Rectal smooth muscle tissue (tissue), 1 donor: ENCODE results near the gene MRGPRD.

Experiments used
- H3K27ac ChIP-seq: one replicate; pipeline ENCODE4 v1.7.0; 2013; ENCODE audit warnings: low read depth, low read length, inconsistent platforms
- H3K27me3 ChIP-seq: one replicate; pipeline ENCODE4 v1.7.0; 2013; ENCODE audit warnings: low read length; ENCODE audit not compliant: control insufficient read depth, insufficient read depth
- H3K36me3 ChIP-seq: one replicate; pipeline ENCODE4 v1.7.0; 2013; ENCODE audit warnings: low read length; ENCODE audit not compliant: control insufficient read depth, insufficient read depth
- H3K4me1 ChIP-seq: one replicate; pipeline ENCODE4 v1.7.0; 2013; ENCODE audit warnings: low read length; ENCODE audit not compliant: control insufficient read depth, insufficient read depth
- H3K4me3 ChIP-seq: one replicate; pipeline ENCODE4 v1.7.0; 2013; ENCODE audit warnings: low read length
- H3K9ac ChIP-seq: one replicate; pipeline ENCODE4 v1.7.0; 2013; ENCODE audit warnings: low read length

Gene MRGPRD

DNA sequence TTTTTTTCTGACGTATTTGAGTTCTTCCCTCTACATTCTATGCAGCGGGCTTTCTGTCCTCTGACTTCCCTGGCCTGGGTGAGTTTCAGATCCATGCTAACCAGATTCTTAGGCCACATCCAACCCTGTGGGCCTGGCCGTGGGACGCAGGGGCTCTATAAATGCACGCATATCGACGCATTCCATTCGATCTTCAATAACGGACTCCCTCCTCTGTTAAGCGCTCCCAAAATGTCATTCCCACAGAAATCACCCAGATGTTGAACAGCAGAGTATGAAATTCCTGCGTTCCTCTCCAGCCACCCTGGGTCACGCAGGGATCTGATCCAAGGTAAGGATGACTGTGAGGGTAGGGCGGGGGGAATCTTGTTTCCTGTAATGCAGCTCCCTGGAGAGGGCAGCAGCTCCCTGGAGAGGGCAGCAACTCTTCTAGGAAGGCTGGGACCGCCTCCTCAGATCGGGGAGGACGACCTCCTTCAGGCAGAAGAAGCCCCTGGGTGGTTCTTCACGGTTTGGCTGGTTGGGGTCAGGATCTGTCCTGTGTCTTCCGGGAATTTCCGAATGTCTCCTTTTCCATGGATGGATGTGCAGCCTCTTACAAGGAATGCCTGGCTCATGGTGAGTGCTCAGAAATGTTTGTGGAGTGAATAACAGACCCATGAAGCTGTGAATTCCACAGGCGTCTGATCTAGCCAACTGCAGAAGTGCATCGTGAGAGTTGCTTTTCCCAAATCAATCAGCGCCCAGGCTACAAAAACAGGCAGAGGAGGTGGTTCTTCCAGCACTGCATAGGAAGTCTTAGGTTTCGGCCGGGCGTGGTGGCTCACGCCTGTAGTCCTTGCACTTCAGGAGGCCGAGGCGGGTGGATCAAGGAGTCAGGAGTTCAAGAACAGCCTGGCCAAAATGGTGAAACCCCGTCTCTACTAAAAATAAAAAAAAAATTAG lies 12.2 kb downstream of the MRGPRD start:
- no peak overlapping the region for H3K9ac ChIP-seq
- H3K4me1 ChIP-seq = peaks cover 5% of the 10 kb centered on the region
- H3K36me3 ChIP-seq = no peaks in the 10 kb centered on the region
- H3K27ac ChIP-seq = peak overlapping the region; percentile 18
- H3K4me3 ChIP-seq = no peak overlapping the region
- H3K27me3 ChIP-seq = no peaks in the 10 kb centered on the region

DNA sequence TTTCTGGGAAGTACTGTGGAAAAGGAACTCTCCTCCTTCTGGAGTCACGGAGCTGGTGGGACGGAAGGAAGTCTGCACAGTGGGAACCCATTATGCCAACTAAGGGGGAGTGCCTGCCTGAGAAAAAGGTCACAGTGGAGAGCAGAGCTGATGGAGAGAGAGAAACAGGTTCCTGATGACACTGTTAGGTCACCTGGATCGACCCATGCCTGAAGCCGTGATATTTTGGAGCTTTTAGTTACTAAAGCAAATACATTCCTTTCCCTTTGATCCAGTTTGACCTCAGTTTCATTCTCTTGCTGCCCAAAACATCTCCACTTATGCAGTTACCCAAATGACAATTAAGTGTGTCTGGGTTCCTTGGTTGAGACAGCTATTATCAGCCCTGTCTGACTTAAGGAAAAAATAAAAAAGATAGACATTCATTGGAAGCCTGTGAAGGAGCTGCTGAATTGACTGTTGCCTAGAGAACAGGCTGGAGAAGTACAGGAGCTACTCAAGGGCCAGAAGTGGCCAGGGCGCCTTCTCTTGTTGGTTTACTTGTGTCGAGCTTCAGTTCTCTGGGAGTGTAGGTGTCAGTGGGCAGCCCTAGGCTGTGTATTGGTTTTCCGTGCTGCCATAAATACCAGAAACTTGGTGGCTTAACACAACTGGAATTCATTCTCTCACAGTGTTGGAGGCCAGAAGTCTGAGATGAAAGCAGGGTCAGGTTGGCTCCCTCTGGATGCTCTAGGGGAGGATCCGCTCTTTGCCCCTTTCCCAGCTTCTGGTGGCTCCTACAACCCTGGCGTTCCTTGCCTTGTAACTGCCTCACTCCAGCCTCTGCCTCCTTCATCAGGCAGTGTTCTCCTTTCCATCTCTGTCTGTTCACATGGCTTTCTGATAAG lies 13.6 kb downstream of the MRGPRD start:
- no peaks in the 10 kb centered on the region for H3K4me1 ChIP-seq
- H3K9ac ChIP-seq = no peak overlapping the region
- no peaks in the 10 kb centered on the region for H3K27me3 ChIP-seq
- H3K27ac ChIP-seq = no peak overlapping the region
- no peaks in the 10 kb centered on the region for H3K36me3 ChIP-seq
- no peak overlapping the region for H3K4me3 ChIP-seq

- no peaks in the 10 kb centered on the region for H3K36me3 ChIP-seq
- H3K27me3 ChIP-seq = no peaks in the 10 kb centered on the region
- no peak overlapping the region for H3K27ac ChIP-seq
- no peak overlapping the region for H3K4me3 ChIP-seq
- H3K4me1 ChIP-seq = no peaks in the 10 kb centered on the region
- H3K9ac ChIP-seq = no peak overlapping the region
Measured at GRCh38 chr11:68965901-68966853, 14.6 kb downstream of the MRGPRD start.

- H3K27ac ChIP-seq = no peak overlapping the region
- H3K9ac ChIP-seq = no peak overlapping the region
- no peaks in the 10 kb centered on the region for H3K27me3 ChIP-seq
- no peaks in the 10 kb centered on the region for H3K36me3 ChIP-seq
- no peak overlapping the region for H3K4me3 ChIP-seq
- H3K4me1 ChIP-seq = no peaks in the 10 kb centered on the region
Measured at GRCh38 chr11:68963779-68964178, 17.0 kb downstream of the MRGPRD start.

DNA sequence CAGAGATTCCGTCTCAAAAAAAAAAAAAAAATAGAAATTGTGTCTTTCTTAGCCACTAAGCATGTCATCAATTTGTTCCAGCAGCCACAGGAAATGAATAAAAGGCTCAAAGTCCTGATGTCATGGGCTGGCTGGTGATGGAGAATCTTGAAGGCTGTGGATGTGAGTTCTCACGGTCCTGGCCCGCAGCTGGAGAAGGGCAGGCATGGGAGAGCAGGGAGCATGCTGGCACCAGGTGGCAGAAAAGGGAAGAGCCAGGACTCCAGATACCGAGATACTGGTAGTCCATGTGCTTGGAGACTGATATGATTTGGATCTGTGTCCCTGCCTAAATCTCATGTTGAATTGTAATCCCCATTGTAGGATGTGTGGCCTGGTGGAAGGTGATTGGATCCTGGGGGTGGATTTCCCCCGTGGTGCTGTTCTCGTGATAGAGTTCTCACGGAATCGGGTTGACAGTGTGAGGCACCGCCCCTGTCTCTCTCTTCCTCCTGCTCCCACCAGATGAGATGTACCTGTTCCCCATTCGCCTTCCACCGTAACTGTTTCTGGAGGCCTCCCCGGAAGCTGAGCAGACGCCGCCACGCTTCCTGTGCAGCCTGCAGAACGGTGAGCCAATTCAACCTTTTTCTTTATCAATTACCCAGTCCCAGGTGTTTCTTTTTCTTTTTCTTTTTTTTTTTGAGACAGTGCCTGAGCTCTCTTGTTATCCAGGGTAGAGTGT lies 18.1 kb downstream of the MRGPRD start:
- no peak overlapping the region for H3K9ac ChIP-seq
- no peaks in the 10 kb centered on the region for H3K4me1 ChIP-seq
- H3K4me3 ChIP-seq = no peak overlapping the region
- H3K36me3 ChIP-seq = no peaks in the 10 kb centered on the region
- H3K27me3 ChIP-seq = no peaks in the 10 kb centered on the region
- H3K27ac ChIP-seq = no peak overlapping the region

GRCh38 chr11:68961245-68961644 lies 19.5 kb downstream of the MRGPRD start:
- Histone ChIP-seq H3K9ac (no peak overlapping the region), H3K4me3 (no peak overlapping the region), H3K27me3 (no peaks in the 10 kb centered on the region), H3K4me1 (peaks cover 4% of the 10 kb centered on the region), H3K36me3 (no peaks in the 10 kb centered on the region), H3K27ac (no peak overlapping the region)

DNA sequence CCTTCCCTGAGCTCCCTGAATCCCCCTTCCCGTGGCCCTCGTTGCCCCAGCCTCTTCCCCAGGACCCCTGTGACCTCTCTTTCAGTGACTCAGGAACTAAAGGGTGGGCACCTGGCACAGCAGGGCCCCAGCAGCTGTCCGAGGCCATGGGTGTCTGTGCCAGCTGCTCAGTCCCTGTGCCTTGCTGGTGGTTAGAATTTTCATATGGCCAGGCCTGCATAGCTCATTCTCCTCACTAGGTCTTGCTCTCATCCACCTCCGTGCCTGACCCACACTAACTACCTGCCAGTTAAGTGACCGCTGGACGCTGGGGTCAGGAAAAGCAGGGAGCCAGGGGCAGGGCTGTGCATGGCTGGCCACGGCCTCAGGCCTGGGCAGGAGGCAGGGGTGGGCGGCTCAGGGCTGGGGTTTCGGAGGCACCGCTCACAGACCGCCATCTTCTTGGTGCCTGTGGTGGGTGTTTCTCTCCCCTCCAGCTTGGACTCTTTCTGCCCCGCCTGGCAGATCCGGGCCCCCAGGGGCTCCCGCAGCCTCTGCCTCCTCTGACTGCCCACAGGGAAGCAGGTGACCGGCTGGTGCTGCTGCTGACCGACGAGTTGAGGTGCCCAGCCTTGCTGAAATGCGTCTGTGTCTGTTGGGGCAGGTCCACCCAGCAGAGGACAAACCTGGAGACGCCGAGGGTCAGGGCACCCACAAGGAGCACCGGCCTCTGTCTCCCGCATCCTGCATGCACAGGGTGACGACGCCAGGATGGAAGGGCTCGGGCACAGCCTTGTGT lies 20.3 kb downstream of the MRGPRD start:
- Histone ChIP-seq H3K4me1 (peaks cover 6% of the 10 kb centered on the region), H3K27me3 (no peaks in the 10 kb centered on the region), H3K36me3 (no peaks in the 10 kb centered on the region), H3K9ac (no peak overlapping the region), H3K27ac (no peak overlapping the region), H3K4me3 (no peak overlapping the region)

DNA sequence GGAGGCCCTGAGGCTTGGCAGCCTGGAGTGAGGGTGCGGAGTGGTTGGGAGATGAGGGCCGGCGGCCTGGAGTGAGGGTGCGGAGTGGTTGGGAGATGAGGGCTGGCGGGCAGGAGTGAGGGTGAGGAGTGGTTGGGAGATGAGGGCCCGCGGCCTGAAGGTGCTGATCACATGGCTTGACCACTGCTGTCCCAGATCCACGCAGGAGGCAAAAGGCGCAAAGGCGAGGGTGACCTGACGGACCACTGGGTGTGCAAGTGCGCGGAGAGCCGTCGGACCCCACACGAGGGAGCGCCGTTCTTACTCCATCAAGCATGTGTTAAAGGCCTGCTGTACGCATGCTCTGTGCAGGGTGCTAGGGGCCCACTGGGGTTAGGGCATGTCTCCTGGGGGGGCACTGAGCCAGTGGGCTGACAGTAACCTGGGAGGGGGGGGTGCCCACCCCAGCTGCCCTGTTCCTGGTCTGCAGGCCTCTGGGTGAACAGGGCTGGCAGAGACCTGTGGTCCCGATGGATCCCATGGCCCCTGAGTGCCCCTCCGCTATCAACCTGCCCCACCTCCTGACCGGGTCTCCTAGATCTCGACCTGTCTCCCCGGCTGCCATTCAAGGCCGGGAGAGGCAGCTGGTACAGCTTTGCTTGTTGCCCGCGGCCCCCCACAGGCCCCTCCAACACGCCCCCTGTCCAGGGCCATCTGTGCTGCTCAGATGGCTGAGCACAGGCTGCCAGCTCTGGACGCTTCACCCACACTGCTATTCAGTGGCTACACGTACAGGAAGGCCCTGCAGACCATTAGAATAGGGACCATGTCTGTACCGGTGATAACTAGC lies 21.1 kb downstream of the MRGPRD start:
- Histone ChIP-seq H3K27ac (no peak overlapping the region), H3K27me3 (no peaks in the 10 kb centered on the region), H3K4me3 (no peak overlapping the region), H3K36me3 (no peaks in the 10 kb centered on the region), H3K4me1 (peaks cover 14% of the 10 kb centered on the region), H3K9ac (no peak overlapping the region)

- peaks cover 15% of the 10 kb centered on the region for H3K4me1 ChIP-seq
- no peak overlapping the region for H3K27ac ChIP-seq
- H3K27me3 ChIP-seq = no peaks in the 10 kb centered on the region
- H3K9ac ChIP-seq = no peak overlapping the region
- no peak overlapping the region for H3K4me3 ChIP-seq
- H3K36me3 ChIP-seq = no peaks in the 10 kb centered on the region
Measured at GRCh38 chr11:68958211-68958610, 22.6 kb downstream of the MRGPRD start.

DNA sequence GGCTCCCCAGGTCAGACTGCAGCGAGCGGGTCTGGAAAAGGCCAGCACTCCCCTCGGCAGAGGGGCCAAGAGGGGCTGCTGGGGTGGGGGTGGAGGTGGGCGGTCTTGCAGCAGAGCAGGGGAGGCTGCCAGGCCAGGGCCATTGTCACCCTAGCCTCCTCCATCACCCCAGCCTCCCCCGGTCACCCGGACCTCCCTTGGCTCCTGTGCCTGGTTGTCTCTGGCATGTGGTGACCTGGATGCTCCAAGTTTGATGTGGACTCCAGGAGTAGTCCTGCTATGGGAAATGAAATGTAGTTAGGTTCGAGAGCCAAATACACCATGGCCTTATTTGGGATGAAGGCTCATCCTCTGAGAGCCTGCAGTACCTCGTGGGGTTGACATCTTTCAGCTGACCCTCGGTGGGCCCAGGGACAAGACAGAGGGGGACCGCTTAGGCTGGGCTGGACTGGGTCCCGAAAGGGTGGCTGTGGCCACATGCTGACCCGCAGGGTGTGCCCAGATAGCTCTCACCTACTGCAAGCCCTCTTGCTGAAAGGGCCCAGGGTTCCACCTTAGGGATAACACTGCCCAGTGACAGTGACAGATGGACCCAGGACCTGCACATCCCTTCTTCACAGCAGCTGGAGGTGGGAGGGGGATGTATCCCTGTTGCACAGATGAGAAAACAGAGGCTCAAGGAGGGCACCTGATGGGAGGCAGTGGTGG lies 24.1 kb downstream of the MRGPRD start:
- H3K4me1 ChIP-seq = peaks cover 15% of the 10 kb centered on the region
- peak overlapping the region; percentile 86 for H3K27ac ChIP-seq

More for the DNA sequence above, 24.1 kb downstream of the MRGPRD start:
- H3K9ac ChIP-seq = no peak overlapping the region
- no peaks in the 10 kb centered on the region for H3K36me3 ChIP-seq
- H3K4me3 ChIP-seq = no peak overlapping the region
- no peaks in the 10 kb centered on the region for H3K27me3 ChIP-seq
